Retinal pigment epithelial cell (primary cell): ENCODE data around the gene TMTC1.
"Not testable (repeated sequence)": the region's sequence is repeated elsewhere in the genome, so short reads cannot be mapped to it uniquely, and the experiment has no call there.

Experiments
- DNase-seq: peaks from one replicate; pipeline ENCODE4 v3.0.0-alpha.2; 2010; ENCODE audit warnings: low read depth
- H3K4me3 ChIP-seq: 2 replicates; pipeline ENCODE4 v1.5.1; 2011; ENCODE audit warnings: mild to moderate bottlenecking, low read length, control low read depth, moderate library complexity
- TF ChIP-seq, protein P1 (sequence below): conservative IDR thresholded peaks from 2 replicates; pipeline ENCODE4 v1.5.1; 2011; ENCODE audit warnings: low read depth, low read length, control low read depth, inconsistent platforms

Gene TMTC1

GRCh38 chr12:29783773-29784666 lies at the start of gene TMTC1:
Gene TMTC1 (minus strand): TSS chr12:29783942. CDS start chr12:29783751, 191 bp downstream.
- TF ChIP-seq, protein P1, sequence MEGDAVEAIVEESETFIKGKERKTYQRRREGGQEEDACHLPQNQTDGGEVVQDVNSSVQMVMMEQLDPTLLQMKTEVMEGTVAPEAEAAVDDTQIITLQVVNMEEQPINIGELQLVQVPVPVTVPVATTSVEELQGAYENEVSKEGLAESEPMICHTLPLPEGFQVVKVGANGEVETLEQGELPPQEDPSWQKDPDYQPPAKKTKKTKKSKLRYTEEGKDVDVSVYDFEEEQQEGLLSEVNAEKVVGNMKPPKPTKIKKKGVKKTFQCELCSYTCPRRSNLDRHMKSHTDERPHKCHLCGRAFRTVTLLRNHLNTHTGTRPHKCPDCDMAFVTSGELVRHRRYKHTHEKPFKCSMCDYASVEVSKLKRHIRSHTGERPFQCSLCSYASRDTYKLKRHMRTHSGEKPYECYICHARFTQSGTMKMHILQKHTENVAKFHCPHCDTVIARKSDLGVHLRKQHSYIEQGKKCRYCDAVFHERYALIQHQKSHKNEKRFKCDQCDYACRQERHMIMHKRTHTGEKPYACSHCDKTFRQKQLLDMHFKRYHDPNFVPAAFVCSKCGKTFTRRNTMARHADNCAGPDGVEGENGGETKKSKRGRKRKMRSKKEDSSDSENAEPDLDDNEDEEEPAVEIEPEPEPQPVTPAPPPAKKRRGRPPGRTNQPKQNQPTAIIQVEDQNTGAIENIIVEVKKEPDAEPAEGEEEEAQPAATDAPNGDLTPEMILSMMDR: no peak
- DNase-seq: no peak
- peak within 1 kb of the TSS; percentile 90 for H3K4me3 ChIP-seq

- DNase-seq: no peak
- TF ChIP-seq, protein P1: no peak
- no peak overlapping the region for H3K4me3 ChIP-seq
Measured at GRCh38 chr12:29831173-29831572, 47.4 kb upstream of the TMTC1 start.

DNA sequence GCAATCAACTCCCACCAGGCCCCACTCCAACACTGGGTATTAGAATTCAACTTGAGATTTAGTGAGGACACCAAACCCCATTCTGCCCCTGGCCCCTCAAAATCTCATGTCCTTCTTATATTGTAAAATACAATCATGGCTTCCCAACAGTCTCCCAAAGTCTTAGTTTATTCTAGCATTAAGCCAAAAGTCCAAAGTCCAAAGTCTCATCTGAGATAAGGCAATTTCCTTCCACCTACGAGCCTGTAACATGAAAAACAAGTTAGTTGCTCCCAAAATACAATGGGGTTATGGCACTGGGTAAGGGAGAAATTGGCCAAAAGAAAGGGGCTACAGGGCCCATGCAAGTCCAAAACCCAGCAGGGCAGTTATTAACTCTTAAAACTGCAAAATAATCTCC lies 46.6 kb upstream of the TMTC1 start:
- TF ChIP-seq, protein P1: no peak
- no peak for DNase-seq
- H3K4me3 ChIP-seq: no peak overlapping the region

DNA sequence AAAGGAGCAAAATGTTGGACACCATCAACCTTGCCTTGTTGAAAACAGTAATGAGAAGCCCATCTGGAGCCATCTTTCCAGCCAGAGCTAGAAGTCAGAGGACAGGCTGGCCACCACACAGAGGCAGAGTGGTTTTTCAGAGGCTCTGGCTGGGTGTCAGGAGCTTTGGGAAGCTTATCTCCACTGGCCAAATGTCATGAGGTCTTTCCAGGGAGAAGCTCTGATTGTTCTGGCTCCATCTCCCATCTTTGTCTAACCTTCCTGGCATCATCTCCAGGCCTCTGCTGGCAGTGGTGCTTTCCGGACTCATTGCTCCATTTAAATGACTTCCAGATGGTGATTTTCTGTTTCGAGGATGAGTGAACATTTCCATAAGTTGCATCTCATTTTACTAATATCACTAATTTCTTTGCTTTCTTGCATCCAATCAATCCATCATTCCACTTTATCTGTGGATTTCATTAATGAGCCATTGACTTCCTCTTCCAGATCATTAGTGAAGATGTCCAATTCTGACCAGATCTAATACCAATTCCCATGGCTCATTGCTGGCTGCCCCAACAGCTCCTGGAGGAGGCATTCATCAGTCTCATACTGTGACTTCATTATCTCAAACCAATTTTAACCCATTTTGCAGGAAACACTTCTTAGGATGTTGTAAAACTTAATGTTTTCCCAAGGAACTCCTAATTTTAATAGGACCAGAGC lies 35.3 kb upstream of the TMTC1 start:
- TF ChIP-seq, protein P1: no peak
- H3K4me3 ChIP-seq: no peak overlapping the region
- no peak for DNase-seq

DNA sequence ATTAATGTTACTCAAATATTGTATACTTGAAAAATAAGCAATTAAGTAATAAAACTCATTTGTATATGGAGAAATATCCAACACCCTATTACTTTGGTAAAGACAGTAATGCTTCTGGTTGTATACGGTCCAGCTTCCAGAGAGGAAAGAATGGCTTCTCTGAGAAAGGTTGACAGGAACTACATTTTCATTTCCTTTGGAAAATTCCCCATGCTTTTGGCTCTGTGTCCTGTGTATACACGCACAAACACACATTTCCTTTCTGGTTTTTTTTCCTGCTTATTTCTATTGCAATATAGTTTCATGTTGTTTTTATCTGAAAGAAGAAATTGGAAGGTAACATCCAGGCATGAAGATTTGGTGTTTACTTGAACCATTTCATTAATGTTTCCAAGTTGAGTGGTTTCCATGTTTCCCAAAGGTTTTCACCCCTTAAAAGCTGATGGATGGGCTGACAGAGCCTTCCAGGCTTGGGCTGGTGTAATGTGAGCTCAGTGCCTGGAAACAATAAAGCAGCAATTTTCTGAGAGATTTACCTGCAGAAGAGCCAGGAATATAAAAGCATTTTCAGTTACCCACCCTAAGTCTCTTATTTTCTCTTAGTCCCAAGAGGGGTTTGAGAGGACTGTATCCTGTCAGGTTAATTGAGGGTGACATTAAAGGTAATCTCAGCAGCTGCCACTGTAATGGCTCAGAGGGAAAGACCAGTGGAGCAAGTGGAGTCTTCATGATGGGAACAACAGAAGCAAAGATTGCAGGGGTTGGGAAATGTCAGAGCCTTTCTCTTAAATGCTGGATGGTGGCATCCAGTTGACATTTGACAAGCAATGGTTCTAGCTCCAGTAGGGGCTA lies 33.4 kb upstream of the TMTC1 start:
- DNase-seq: no peak
- H3K4me3 ChIP-seq: no peak overlapping the region
- TF ChIP-seq, protein P1: no peak

- not testable (repeated sequence) for H3K4me3 ChIP-seq, DNase-seq
Measured at GRCh38 chr12:29809616-29810361, 26.0 kb upstream of the TMTC1 start.
